Heart left ventricle (tissue), 16 donors: ENCODE measurements around the gene COA6. TPM values are rescaled to one million over a fixed set of nuclear protein-coding genes. Genes with fewer than 3 reads are reported as not detected.
A peak's percentile ranks its signal among the peaks of the same experiment; 100 is the strongest.

Experiments
- ATAC-seq, 4 donors: fragments of 200-7000 bp; cut with Tn5 transposase; one replicate each; pipeline ENCODE4 v1.9.1; 2020 to 2022; ENCODE audit warnings: moderate library complexity in 4 of 4, mild to moderate bottlenecking in 3 of 4, moderate number of reproducible peaks in 1 of 4
- DNase-seq, 5 donors: peaks; one replicate each; pipeline ENCODE4 v3.0.0-alpha.2; 2020
- H3K27ac ChIP-seq, 12 donors: fragments of 200-600 bp; sonication (generic) in 4 of 12; one replicate each; pipeline versions ENCODE4 v1.5.0 to v1.8.0; 2016 to 2022; ENCODE audit warnings: mild to moderate bottlenecking in 2 of 12
- H3K27me3 ChIP-seq, 9 donors: fragments of 200-600 bp; sonication (generic) in 2 of 9; one replicate each; pipeline versions ENCODE4 v1.5.1 to v1.8.0; 2016 to 2022; ENCODE audit warnings: mild to moderate bottlenecking in 3 of 9
- H3K36me3 ChIP-seq, 9 donors: fragments of 200-600 bp; sonication (generic) in 2 of 9; one replicate each; pipeline versions ENCODE4 v1.5.0 to v1.8.0; 2018 to 2022; ENCODE audit warnings: mild to moderate bottlenecking in 2 of 9
- H3K4me1 ChIP-seq, 12 donors: fragments of 200-600 bp; sonication (generic) in 4 of 12; one replicate each; pipeline versions ENCODE4 v1.5.0 to v1.8.0; 2016 to 2022; ENCODE audit warnings: mild to moderate bottlenecking in 3 of 12
- H3K4me3 ChIP-seq, 12 donors: fragments of 200-600 bp; sonication (generic) in 4 of 12; one replicate each; pipeline versions ENCODE4 v1.5.0 to v1.8.0; 2017 to 2022; ENCODE audit warnings: mild to moderate bottlenecking in 9 of 12, moderate library complexity in 4 of 12
- H3K9me3 ChIP-seq, 12 donors: fragments of 200-600 bp; sonication (generic) in 4 of 12; one replicate each; pipeline versions ENCODE4 v1.5.0 to v1.8.0; 2016 to 2022; ENCODE audit warnings: mild to moderate bottlenecking in 1 of 12
- CTCF ChIP-seq, 12 donors: fragments of 200-600 bp; sonication (generic) in 4 of 12; IDR thresholded peaks; one replicate each; pipeline versions ENCODE4 v1.5.0 to v1.8.0; 2018 to 2022; ENCODE audit warnings: antibody characterized with exemption in 12 of 12, mild to moderate bottlenecking in 5 of 12
- POLR2A ChIP-seq, 2 donors: fragments of 450-650 bp; IDR thresholded peaks; one replicate each; pipeline ENCODE4 v1.6.1; 2017; ENCODE audit warnings: antibody characterized with exemption in 2 of 2, mild to moderate bottlenecking in 2 of 2, moderate library complexity in 2 of 2
- WGBS, 4 donors: extraction: QIAGEN DNeasy Blood & Tissue Kit in 2 of 4; methylation state at CpG; one replicate each; pipeline versions ENCODE4 v1.1.5 to v1.1.7; 2013 to 2018; 5-methylcytosine and 5-hydroxymethylcytosine counted together
- intact Hi-C, 10 donors: fragments of 100-400 bp; cut with DNase I; formaldehyde crosslinking; loops; one replicate each; pipeline versions ENCODE4 v1.11.1 to v1.14.2; 2022
- polyA plus RNA-seq, 2 donors: library from polyadenylated mRNA; stranded (reverse); fragments of 200-250 nt; gene quantifications; one replicate each; pipeline ENCODE4 v1.2.3, GENCODE V29; 2013
- total RNA-seq, 9 donors: library from RNA; depleted of rRNA in 2 of 9; stranded (reverse); fragments of >200 nt in 2 of 9; fragmentation: NEBNext Ultra II Directional in 3 of 9; extraction: Animal tissue kit (Norgen Biotek cat#: 25700) in 3 of 9; gene quantifications; one replicate each; pipeline versions ENCODE4 v1.1.0 to v1.2.4, GENCODE V29; 2016 to 2023
- donor health status: ischemic (EF 13 %, LVEDD 7.1; RV severe dilation, severe dysfunction).
- donor health status: healthy with polysubstance abuse.
- donor health status: DM: no; HTN: yes; CAD: no.
- donor health status: DM: no; HTN: no; CAD: no.
- donor health status: ischemic (EF 25% LVEDD 6.9; RV normal size, moderate dysfunction).
- donor health status: ischemic (EF 25% LVEDD 5.7; RV mildly dilated, moderate dysfunction).
- donor health status: healthy.
- donor health status: DM: yes; HTN: yes; CAD: no.
- donor health status: ischemic (EF 35%, LVEDD 5.7; RV mildly dilated, moderate dysfunction).
- donor health status: nonischemic (EF 11% LVEDD 7.7; RV severe dilation, severe dysfunction).
- donor health status: DM: yes; HTN: yes; CAD: no.
- donor health status: PGD.
- donor health status: ischemic (EF 29% LVEDD 5.4; RV normal size, mild dysfunction).
- donor health status: nonischemic (EF 23%, LVEDD 6.1; RV moderate dilation, normal function).

COA6 gene
- total and polyA plus RNA-seq, 11 donors, result 25.5 to 133 (median 33.3) TPM

GRCh38 chr1:234386122-234386521 lies 12.9 kb downstream of the COA6 start:
- no peak for ATAC-seq

GRCh38 chr1:234388094-234388493 lies 14.8 kb downstream of the COA6 start:
- Histone ChIP-seq H3K27ac (no peak overlapping the region), H3K36me3 (peaks cover 0 to 58% (median 35%) of the 10 kb centered on the region in 9 donors), H3K27me3 (no peaks in the 10 kb centered on the region), H3K4me3 (no peak overlapping the region), H3K9me3 (no peaks in the 10 kb centered on the region), H3K4me1 (no peaks in the 10 kb centered on the region)
- 86 to 88% (median 87%) methylated on average over 6 of the region's 6 CpGs for WGBS, 4 donors
- intact Hi-C loops, result no loop called here
- no peak for TF ChIP-seq CTCF (IDR thresholded peaks at IDR 0.05)
- no peak for TF ChIP-seq POLR2A (IDR thresholded peaks at IDR 0.05)
- DNase-seq (no peak), ATAC-seq (no peak)

More at GRCh38 chr1:234386122-234386521, 12.9 kb downstream of the COA6 start:
- intact Hi-C loops, result no loop called here
- no peaks in the 10 kb centered on the region for H3K9me3 ChIP-seq
- 94 to 97% (median 95%) methylated on average over 6 of the region's 6 CpGs for WGBS, 4 donors
- no peaks in the 10 kb centered on the region for H3K27me3 ChIP-seq
- H3K36me3 ChIP-seq, result peaks cover 0 to 54% (median 23%) of the 10 kb centered on the region in 9 donors
- no peak for TF ChIP-seq CTCF (IDR thresholded peaks at IDR 0.05)
- no peak for TF ChIP-seq POLR2A (IDR thresholded peaks at IDR 0.05)
- peak overlapping the region in 1 of 12 donors; percentile 0 for H3K27ac ChIP-seq
- no peak overlapping the region for H3K4me3 ChIP-seq
- no peak for DNase-seq
- H3K4me1 ChIP-seq, result no peaks in the 10 kb centered on the region

GRCh38 chr1:234393190-234393589 lies 19.9 kb downstream of the COA6 start:
- TF ChIP-seq POLR2A (IDR thresholded peaks at IDR 0.05) (no peak), CTCF (IDR thresholded peaks at IDR 0.05) (no peak)
- no peak overlapping the region for H3K27ac ChIP-seq
- WGBS, 4 donors, result 86 to 88% (median 87%) methylated on average over 6 of the region's 6 CpGs
- no peak for ATAC-seq
- H3K27me3 ChIP-seq, result no peaks in the 10 kb centered on the region
- no peak overlapping the region for H3K4me3 ChIP-seq
- peaks cover 0 to 17% (median 0%) of the 10 kb centered on the region in 12 donors for H3K4me1 ChIP-seq
- H3K36me3 ChIP-seq, result peaks cover 0 to 53% (median 38%) of the 10 kb centered on the region in 9 donors
- intact Hi-C loops, result no loop called here
- no peak for DNase-seq
- no peaks in the 10 kb centered on the region for H3K9me3 ChIP-seq

- DNase-seq (no peak), ATAC-seq (no peak)
- Histone ChIP-seq H3K4me3 (no peak overlapping the region), H3K9me3 (no peaks in the 10 kb centered on the region), H3K27me3 (no peaks in the 10 kb centered on the region), H3K4me1 (peaks cover 0 to 30% (median 0%) of the 10 kb centered on the region in 12 donors), H3K36me3 (peaks cover 0 to 54% (median 38%) of the 10 kb centered on the region in 9 donors), H3K27ac (no peak overlapping the region)
- 87 to 92% (median 90%) methylated on average over 5 of the region's 5 CpGs for WGBS, 4 donors
- TF ChIP-seq CTCF (IDR thresholded peaks at IDR 0.05), result no peak
- TF ChIP-seq POLR2A (IDR thresholded peaks at IDR 0.05), result no peak
- intact Hi-C loops, result no loop called here
Observed at GRCh38 chr1:234395297-234395696, 22.0 kb downstream of the COA6 start.
